ENCODE data around the gene ITPR1. TPM values are rescaled to one million over a fixed set of nuclear protein-coding genes. Genes with fewer than 3 reads are reported as not detected.

ITPR1 gene
- total and polyA plus RNA-seq, 2 experiments from 2014 or later = 1.4 to 2.5 TPM

GRCh38 chr3:4531478-4532025 is 38.4 kb downstream of the ITPR1 start:
- TF ChIP-seq EZH2phosphoT487 (IDR thresholded peaks at IDR 0.05; ENCODE audit: insufficient read depth, low read depth) (no peak), EZH2 (IDR thresholded peaks at IDR 0.05; ENCODE audit: insufficient read depth, poor library complexity, severe bottlenecking) (no peak)
- Histone ChIP-seq H3K9ac (no peak overlapping the region), H3F3A (ENCODE audit: insufficient read depth) (no peaks in the 10 kb centered on the region), H3K36me3 (ENCODE audit: low read depth) (no peaks in the 10 kb centered on the region), H3K27me3 (replicated peaks; ENCODE audit: insufficient read depth) (no peaks in the 10 kb centered on the region), H3K9me2 (ENCODE audit: insufficient read depth) (no peaks in the 10 kb centered on the region), H3K4me1 (ENCODE audit: insufficient read depth) (no peaks in the 10 kb centered on the region), H2AFZ (no peak overlapping the region), H3K9me3 (ENCODE audit: low read depth) (no peaks in the 10 kb centered on the region), H3K27ac (no peak overlapping the region), H3K4me3 (no peak overlapping the region), H4K20me1 (ENCODE audit: insufficient read depth) (no peaks in the 10 kb centered on the region), H3K4me2 (ENCODE audit: unreplicated experiment) (no peak overlapping the region), H3K79me2 (ENCODE audit: insufficient read depth) (no peaks in the 10 kb centered on the region)
- DNase-seq = no peak
- in situ Hi-C loops (cut with MboI) = no loop called here

GRCh38 chr3:4532535-4533112 is 39.5 kb downstream of the ITPR1 start:
- WGBS, 2 experiments (ENCODE audit: low coverage in 1 of 2, low lambda C conversion rate in 2 of 2, missing lambda C conversion rate in 2 of 2) = 48 to 49% methylated on average over 11 of the region's 11 CpGs
- in situ Hi-C loops (cut with MboI) = no loop called here
- no peak for DNase-seq

GRCh38 chr3:4533489-4534443 is 40.6 kb downstream of the ITPR1 start:
- no peak overlapping the region for H3K9ac ChIP-seq
- H3K27me3 ChIP-seq (replicated peaks; ENCODE audit: insufficient read depth) = no peaks in the 10 kb centered on the region
- no peak for DNase-seq
- no peaks in the 10 kb centered on the region for H3K4me1 ChIP-seq (ENCODE audit: insufficient read depth)
- in situ Hi-C loops (cut with MboI) = no loop called here
- H3K4me3 ChIP-seq = no peak overlapping the region
- no peak for TF ChIP-seq EZH2 (IDR thresholded peaks at IDR 0.05; ENCODE audit: insufficient read depth, poor library complexity, severe bottlenecking)
- no peak for TF ChIP-seq EZH2phosphoT487 (IDR thresholded peaks at IDR 0.05; ENCODE audit: insufficient read depth, low read depth)
- H3K9me3 ChIP-seq (ENCODE audit: low read depth) = peaks cover 5% of the 10 kb centered on the region
- no peaks in the 10 kb centered on the region for H4K20me1 ChIP-seq (ENCODE audit: insufficient read depth)
- no peak overlapping the region for H2AFZ ChIP-seq
- H3K36me3 ChIP-seq (ENCODE audit: low read depth) = no peaks in the 10 kb centered on the region
- no peaks in the 10 kb centered on the region for H3K79me2 ChIP-seq (ENCODE audit: insufficient read depth)
- H3K9me2 ChIP-seq (ENCODE audit: insufficient read depth) = no peaks in the 10 kb centered on the region
- no peak overlapping the region for H3K4me2 ChIP-seq (ENCODE audit: unreplicated experiment)
- 38 to 41% methylated on average over 14 of the region's 14 CpGs for WGBS, 2 experiments (ENCODE audit: low coverage in 1 of 2, low lambda C conversion rate in 2 of 2, missing lambda C conversion rate in 2 of 2)
- no peak overlapping the region for H3K27ac ChIP-seq
- no peaks in the 10 kb centered on the region for H3F3A ChIP-seq (ENCODE audit: insufficient read depth)

More at GRCh38 chr3:4532535-4533112, 39.5 kb downstream of the ITPR1 start:
- Histone ChIP-seq H3K4me1 (ENCODE audit: insufficient read depth) (no peaks in the 10 kb centered on the region), H3K9me3 (ENCODE audit: low read depth) (no peaks in the 10 kb centered on the region), H2AFZ (no peak overlapping the region), H3K27ac (no peak overlapping the region), H3K36me3 (ENCODE audit: low read depth) (no peaks in the 10 kb centered on the region), H3K9me2 (ENCODE audit: insufficient read depth) (no peaks in the 10 kb centered on the region), H3K9ac (no peak overlapping the region), H3K4me2 (ENCODE audit: unreplicated experiment) (no peak overlapping the region), H4K20me1 (ENCODE audit: insufficient read depth) (no peaks in the 10 kb centered on the region), H3K27me3 (replicated peaks; ENCODE audit: insufficient read depth) (no peaks in the 10 kb centered on the region), H3F3A (ENCODE audit: insufficient read depth) (no peaks in the 10 kb centered on the region), H3K79me2 (ENCODE audit: insufficient read depth) (no peaks in the 10 kb centered on the region), H3K4me3 (no peak overlapping the region)
- TF ChIP-seq EZH2phosphoT487 (IDR thresholded peaks at IDR 0.05; ENCODE audit: insufficient read depth, low read depth) = no peak
- TF ChIP-seq EZH2 (IDR thresholded peaks at IDR 0.05; ENCODE audit: insufficient read depth, poor library complexity, severe bottlenecking) = no peak

GRCh38 chr3:4534906-4535305 is 41.8 kb downstream of the ITPR1 start:
- no peaks in the 10 kb centered on the region for H3K79me2 ChIP-seq (ENCODE audit: insufficient read depth)
- no peaks in the 10 kb centered on the region for H3K36me3 ChIP-seq (ENCODE audit: low read depth)
- TF ChIP-seq EZH2 (IDR thresholded peaks at IDR 0.05; ENCODE audit: insufficient read depth, poor library complexity, severe bottlenecking) (no peak), EZH2phosphoT487 (IDR thresholded peaks at IDR 0.05; ENCODE audit: insufficient read depth, low read depth) (no peak)
- H2AFZ ChIP-seq = no peak overlapping the region
- H3F3A ChIP-seq (ENCODE audit: insufficient read depth) = no peaks in the 10 kb centered on the region
- H3K4me2 ChIP-seq (ENCODE audit: unreplicated experiment) = no peak overlapping the region
- in situ Hi-C loops (cut with MboI) = no loop called here
- H3K9ac ChIP-seq = no peak overlapping the region
- no peak overlapping the region for H3K4me3 ChIP-seq
- WGBS, 2 experiments (ENCODE audit: low coverage in 1 of 2, low lambda C conversion rate in 2 of 2, missing lambda C conversion rate in 2 of 2) = 47 to 49% methylated on average over 5 of the region's 5 CpGs
- no peaks in the 10 kb centered on the region for H4K20me1 ChIP-seq (ENCODE audit: insufficient read depth)
- H3K9me2 ChIP-seq (ENCODE audit: insufficient read depth) = no peaks in the 10 kb centered on the region
- peaks cover 5% of the 10 kb centered on the region for H3K9me3 ChIP-seq (ENCODE audit: low read depth)
- no peak for DNase-seq
- no peaks in the 10 kb centered on the region for H3K27me3 ChIP-seq (replicated peaks; ENCODE audit: insufficient read depth)
- H3K4me1 ChIP-seq (ENCODE audit: insufficient read depth) = no peaks in the 10 kb centered on the region
- no peak overlapping the region for H3K27ac ChIP-seq
